ENCODE measurements around the gene RALGAPA2.

The RALGAPA2 gene

GRCh38 chr20:20683481-20684321 lies 28.7 kb downstream of the RALGAPA2 start:
- no peak for DNase-seq (ENCODE audit: low spot score)

GRCh38 chr20:20683020-20683419 lies 29.4 kb downstream of the RALGAPA2 start:
- no peak for DNase-seq (ENCODE audit: low spot score)

- DNase-seq (ENCODE audit: low spot score) = no peak
Observed at GRCh38 chr20:20680991-20681508, 31.4 kb downstream of the RALGAPA2 start.

GRCh38 chr20:20679316-20679715 lies 33.1 kb downstream of the RALGAPA2 start:
- DNase-seq (ENCODE audit: low spot score) = no peak

- DNase-seq (ENCODE audit: low spot score) = no peak
Observed at GRCh38 chr20:20677186-20677585, 35.3 kb downstream of the RALGAPA2 start.

- peak; percentile 18 for DNase-seq (ENCODE audit: low spot score)
Observed at GRCh38 chr20:20668639-20669038, 43.8 kb downstream of the RALGAPA2 start.

- no peak for DNase-seq (ENCODE audit: low spot score)
Observed at GRCh38 chr20:20666359-20666758, 46.1 kb downstream of the RALGAPA2 start.

- no peak for DNase-seq (ENCODE audit: low spot score)
Observed at GRCh38 chr20:20665606-20666332, 46.7 kb downstream of the RALGAPA2 start.

GRCh38 chr20:20664795-20665589 lies 47.5 kb downstream of the RALGAPA2 start:
- DNase-seq (ENCODE audit: low spot score) = peak; percentile 11

GRCh38 chr20:20663841-20664240 lies 48.6 kb downstream of the RALGAPA2 start:
- no peak for DNase-seq (ENCODE audit: low spot score)

GRCh38 chr20:20658871-20659431 lies 53.5 kb downstream of the RALGAPA2 start:
- no peak for DNase-seq (ENCODE audit: low spot score)

GRCh38 chr20:20658123-20658522 lies 54.3 kb downstream of the RALGAPA2 start:
- no peak for DNase-seq (ENCODE audit: low spot score)

- DNase-seq (ENCODE audit: low spot score) = no peak
Observed at GRCh38 chr20:20657092-20657491, 55.4 kb downstream of the RALGAPA2 start.

GRCh38 chr20:20655883-20656282 lies 56.6 kb downstream of the RALGAPA2 start:
- DNase-seq (ENCODE audit: low spot score) = no peak

- DNase-seq (ENCODE audit: low spot score) = no peak
Observed at GRCh38 chr20:20649945-20650344, 62.5 kb downstream of the RALGAPA2 start.

- no peak for DNase-seq (ENCODE audit: low spot score)
Observed at GRCh38 chr20:20643927-20644326, 68.5 kb downstream of the RALGAPA2 start.

- DNase-seq (ENCODE audit: low spot score) = no peak
Observed at GRCh38 chr20:20641783-20642182, 70.7 kb downstream of the RALGAPA2 start.

- no peak for DNase-seq (ENCODE audit: low spot score)
Observed at GRCh38 chr20:20638878-20639277, 73.6 kb downstream of the RALGAPA2 start.

GRCh38 chr20:20637998-20638725 lies 74.3 kb downstream of the RALGAPA2 start:
- DNase-seq (ENCODE audit: low spot score) = no peak

- no peak for DNase-seq (ENCODE audit: low spot score)
Observed at GRCh38 chr20:20635006-20635405, 77.4 kb downstream of the RALGAPA2 start.

- DNase-seq (ENCODE audit: low spot score) = no peak
Observed at GRCh38 chr20:20632644-20633043, 79.8 kb downstream of the RALGAPA2 start.

Data from AG20443 (cell line).